HS-5 (cell line): ENCODE results near the gene AP3M1.

Experiments used
- DNase-seq: peaks from one replicate; pipeline ENCODE4 v3.0.0-alpha.2; 2012; ENCODE audit warnings: low read depth

AP3M1 gene

DNA sequence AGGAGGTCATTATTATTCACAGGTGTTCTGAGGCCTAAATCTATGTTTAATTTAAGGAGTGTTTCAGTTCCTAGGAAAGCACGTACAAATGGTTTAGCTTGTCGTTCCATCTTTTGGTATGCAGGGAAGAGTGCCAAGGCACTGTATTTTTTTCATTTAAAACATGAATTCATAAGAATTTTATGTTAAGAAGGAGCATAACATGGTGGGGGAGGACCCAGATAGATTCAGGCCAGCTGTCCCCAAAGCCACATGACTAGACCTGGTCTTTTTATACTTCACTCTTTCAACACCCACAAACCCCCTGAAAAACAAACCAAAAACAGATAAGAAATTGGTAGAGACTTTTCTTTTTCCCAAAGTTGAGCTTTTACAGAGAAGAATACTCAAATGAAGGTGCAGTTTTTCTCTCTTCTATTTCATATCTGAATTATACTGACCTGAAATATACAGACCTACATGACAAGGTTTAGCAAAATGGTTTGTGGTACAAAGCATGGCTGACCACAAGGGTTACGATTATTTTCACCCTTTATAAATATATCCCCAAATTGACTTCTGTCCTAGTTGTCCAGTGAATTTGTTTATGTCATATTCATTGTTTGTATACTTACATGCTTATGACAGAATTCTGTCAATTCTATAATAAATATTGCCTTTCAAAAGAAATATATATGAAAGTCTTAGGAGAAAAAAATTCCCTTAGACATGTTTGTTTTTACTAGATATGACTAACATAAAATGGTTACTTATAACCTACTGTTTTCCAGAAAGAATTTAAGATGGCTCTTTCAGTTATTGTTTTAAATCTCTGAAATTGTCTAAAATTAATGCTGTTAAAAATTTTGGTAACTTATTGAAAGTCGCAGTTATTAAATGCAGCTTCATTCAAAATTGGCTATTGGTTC, 71.3 kb downstream of the AP3M1 start:
- no peak for DNase-seq

DNA sequence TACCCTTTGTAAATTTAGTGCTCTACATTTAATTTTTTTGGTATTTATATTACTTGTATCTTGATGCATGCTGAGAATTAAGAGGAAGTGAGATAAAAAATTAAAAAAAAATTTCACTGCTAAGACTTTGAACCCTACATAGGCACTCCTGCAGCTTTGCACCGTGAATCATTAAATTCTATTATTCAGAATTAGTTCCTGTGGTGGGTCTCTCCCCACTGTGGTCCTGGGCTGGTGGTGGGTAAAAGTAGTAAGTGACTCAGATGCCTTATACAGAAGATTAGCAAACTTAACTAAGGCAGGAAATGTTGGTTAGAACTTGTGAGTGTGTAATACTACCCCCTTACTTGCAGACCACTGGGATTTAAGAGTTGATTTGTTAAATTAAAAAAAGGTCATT, 72.6 kb downstream of the AP3M1 start:
- peak; percentile 47 for DNase-seq

DNA sequence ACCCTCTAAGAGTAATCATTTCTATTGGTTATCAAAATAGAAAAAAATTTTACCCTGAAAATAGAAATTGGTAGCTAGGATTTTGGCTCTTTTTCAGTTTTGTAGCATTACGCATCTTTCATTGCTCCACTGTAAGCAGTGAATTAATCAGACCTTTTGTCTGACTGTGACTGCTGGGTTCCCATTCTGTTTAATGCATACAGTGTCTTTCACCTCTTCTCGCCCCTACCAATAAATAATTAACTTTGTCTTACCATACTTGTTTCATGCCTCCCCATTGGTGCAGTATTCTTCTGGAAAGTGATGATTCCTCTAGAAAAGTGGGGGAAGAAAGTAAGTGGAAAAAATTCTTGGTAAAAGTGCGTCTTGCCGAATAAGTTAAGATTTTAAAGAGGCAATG, 73.2 kb downstream of the AP3M1 start:
- no peak for DNase-seq

DNA sequence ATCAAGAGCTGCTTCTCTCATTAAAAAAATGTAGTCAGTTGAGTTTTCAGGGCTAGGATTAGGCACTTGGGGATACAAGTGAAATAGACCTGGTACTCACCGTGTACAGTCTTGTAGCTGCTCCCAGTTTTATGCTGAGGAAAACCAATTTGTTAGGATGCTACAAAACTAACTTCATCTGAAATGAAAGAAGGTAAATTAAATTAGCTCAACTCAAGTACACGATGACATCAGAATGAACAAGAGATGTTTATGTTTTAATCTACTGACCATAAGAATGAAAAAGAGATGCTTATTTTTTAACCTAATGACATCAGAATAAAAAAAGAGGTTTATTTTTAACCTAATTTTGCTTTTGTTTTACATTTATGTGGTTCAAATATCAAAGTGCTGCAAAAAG, 73.7 kb downstream of the AP3M1 start:
- DNase-seq: no peak

DNA sequence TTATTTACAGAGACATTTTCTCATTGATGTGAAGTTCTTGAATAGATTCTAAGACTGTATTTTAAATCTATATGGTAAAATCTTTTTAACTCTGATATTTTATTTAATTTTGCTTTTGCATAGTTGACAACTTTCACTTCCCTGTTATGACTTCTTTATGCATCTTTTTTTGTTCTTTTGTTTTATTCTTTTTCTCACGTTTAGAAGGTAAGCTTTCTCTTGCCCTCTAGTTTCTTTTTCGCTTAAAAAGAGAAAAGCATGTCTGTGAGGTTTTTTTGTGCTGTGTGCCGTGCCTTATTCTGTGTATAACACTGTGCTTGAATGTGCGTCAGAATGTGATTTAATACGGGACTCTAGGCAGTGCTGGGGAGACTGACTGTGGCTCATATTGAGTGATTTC, 74.7 kb downstream of the AP3M1 start:
- DNase-seq: no peak

DNA sequence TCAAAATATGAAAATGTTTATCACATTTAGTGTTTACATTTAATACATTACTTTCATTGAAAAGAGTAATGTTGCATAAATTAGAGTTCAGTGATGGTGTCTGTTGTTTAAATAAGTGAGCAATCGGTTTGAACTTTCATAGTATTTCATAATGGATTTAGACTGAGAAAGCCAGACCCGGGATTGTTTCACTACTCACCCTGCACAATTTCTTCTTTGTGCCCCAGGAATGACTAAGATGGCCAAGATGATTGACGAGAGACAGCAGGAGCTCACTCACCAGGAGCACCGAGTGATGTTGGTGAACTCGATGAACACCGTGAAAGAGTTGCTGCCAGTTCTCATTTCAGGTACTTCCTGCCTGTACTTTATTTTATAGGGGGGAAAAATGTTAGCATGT, 78.1 kb downstream of the AP3M1 start:
- DNase-seq: no peak

DNA sequence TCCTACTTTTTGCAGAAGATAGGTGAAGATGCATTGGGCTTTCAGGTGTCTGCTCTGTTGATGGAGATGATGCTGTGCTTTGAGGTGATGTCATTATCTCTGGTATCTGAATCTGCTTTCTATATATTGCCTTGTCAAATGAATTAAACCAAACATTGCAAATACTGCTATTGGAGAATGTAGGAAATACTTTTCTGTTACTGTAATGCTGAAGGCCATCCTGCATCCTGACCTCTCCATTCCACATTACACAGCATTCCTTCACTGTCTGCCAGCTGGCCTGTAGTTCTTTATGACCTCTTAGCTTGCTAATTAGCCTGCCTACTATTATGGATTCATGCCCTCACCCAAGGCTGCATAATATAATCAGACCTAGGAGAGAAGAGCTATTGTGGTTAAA, 79.5 kb downstream of the AP3M1 start:
- peak; percentile 83 for DNase-seq
